PC-9 (cell line): ENCODE data around the gene SLC6A3. TPM values are rescaled to one million over a fixed set of nuclear protein-coding genes. Genes with fewer than 3 reads are reported as not detected.

Source experiments
- BruUV-seq: library from RNA; stranded (reverse); fragments of 400-500 nt; replicated peaks from 2 replicates; lab custom pipeline; 2021; lab: Mats Ljungman, UMichigan
- CTCF ChIA-PET: fragments of 300-600 bp; sonication (Branson Sonifier 250); formaldehyde crosslinking; loops from one replicate; lab custom pipeline; 2022; ENCODE audit warnings: antibody characterized with exemption; lab: Charles Lee
- POLR2A ChIA-PET: fragments of 300-600 bp; sonication (Branson Sonifier 250); formaldehyde crosslinking; loops from one replicate; lab custom pipeline; 2022; ENCODE audit warnings: antibody characterized with exemption; ENCODE audit not compliant: unreplicated experiment; lab: Charles Lee
- DNase-seq, 2 experiments: peaks; one replicate each; pipeline versions ENCODE4 v3.0.0 to v3.0.0-alpha.2; 2015 to 2022; ENCODE audit warnings: mixed read lengths in 1 of 2
- H2AFZ ChIP-seq: fragments of 200-600 bp; sonication (generic); 2 replicates; pipeline ENCODE4 v1.8.1; 2017; ENCODE audit warnings: antibody characterized with exemption
- H3F3A ChIP-seq: fragments of 200-600 bp; sonication (generic); 2 replicates; pipeline ENCODE4 v1.8.1; 2017; ENCODE audit warnings: antibody characterized with exemption, mild to moderate bottlenecking, low read depth; ENCODE audit not compliant: insufficient read depth
- H3K27ac ChIP-seq: fragments of 200-600 bp; sonication (generic); 2 replicates; pipeline ENCODE4 v1.6.1; 2016; ENCODE audit warnings: mixed run types
- H3K27me3 ChIP-seq: fragments of 200-600 bp; sonication (generic); 2 replicates; pipeline ENCODE4 v1.6.1; 2016; ENCODE audit warnings: low read depth, mixed run types; ENCODE audit not compliant: insufficient read depth
- H3K36me3 ChIP-seq: fragments of 200-600 bp; sonication (generic); 2 replicates; pipeline ENCODE4 v1.6.1; 2016; ENCODE audit warnings: low read depth, mixed run types
- H3K4me1 ChIP-seq: fragments of 200-600 bp; sonication (generic); replicated peaks from 2 replicates; pipeline ENCODE4 v1.6.1; 2016; ENCODE audit warnings: mixed run types; ENCODE audit not compliant: insufficient read depth
- H3K4me2 ChIP-seq: fragments of 200-600 bp; sonication (generic); 2 replicates; pipeline ENCODE4 v1.6.1; 2017; ENCODE audit warnings: mixed run types
- H3K4me3 ChIP-seq: fragments of 200-600 bp; sonication (generic); 2 replicates; pipeline ENCODE4 v1.6.1; 2016; ENCODE audit warnings: mixed run types
- H3K79me2 ChIP-seq: fragments of 200-600 bp; sonication (generic); 2 replicates; pipeline ENCODE4 v1.6.1; 2017; ENCODE audit warnings: low read depth, mixed run types
- H3K9me2 ChIP-seq: fragments of 200-600 bp; sonication (generic); 2 replicates; pipeline ENCODE4 v1.8.1; 2017; ENCODE audit warnings: mild to moderate bottlenecking; ENCODE audit not compliant: insufficient read depth
- H3K9me3 ChIP-seq: fragments of 200-600 bp; sonication (generic); 2 replicates; pipeline ENCODE4 v1.8.1; 2016; ENCODE audit warnings: low read depth; ENCODE audit not compliant: insufficient read depth
- H4K20me1 ChIP-seq: fragments of 200-600 bp; sonication (generic); 2 replicates; pipeline ENCODE4 v1.8.1; 2017; ENCODE audit not compliant: insufficient read depth
- CTCF ChIP-seq: fragments of 200-600 bp; sonication (generic); conservative IDR thresholded peaks from 2 replicates; pipeline ENCODE4 v1.6.1; 2017; ENCODE audit warnings: mixed run types, antibody characterized with exemption, mild to moderate bottlenecking, moderate library complexity
- EZH2 ChIP-seq: fragments of 200-600 bp; sonication (generic); IDR thresholded peaks from 2 replicates; pipeline ENCODE4 v1.8.0; 2017; ENCODE audit warnings: antibody characterized with exemption, low read depth
- intact Hi-C: fragments of 100-400 bp; cut with micrococcal nuclease; formaldehyde crosslinking; loops from one replicate; pipeline ENCODE4 v1.10.0; 2022; ENCODE audit not compliant: unreplicated experiment
- total RNA-seq: library from RNA; stranded (reverse); gene quantifications from 2 replicates; pipeline ENCODE4 v1.2.3, GENCODE V29; 2021

The SLC6A3 gene
- total RNA-seq, 1 experiment from 2014 or later, result not detected

- peaks cover 8% of the 10 kb centered on the region for H3K36me3 ChIP-seq
- no peaks in the 10 kb centered on the region for H3K4me1 ChIP-seq
- no peaks in the 10 kb centered on the region for H3K9me3 ChIP-seq
- peaks cover 29% of the 10 kb centered on the region for H4K20me1 ChIP-seq
- no peaks in the 10 kb centered on the region for H3K9me2 ChIP-seq
- POLR2A ChIA-PET, result interaction anchor here (0.7 kb wide), 1 partner anchor 41 kb away, joined by 4 read pairs; no protein-coding TSS in a partner anchor
- no peak overlapping the region for H3K4me2 ChIP-seq
- no TSS peak for BruUV-seq
- H3K27ac ChIP-seq, result no peak overlapping the region
- H3K79me2 ChIP-seq, result no peaks in the 10 kb centered on the region
- no peaks in the 10 kb centered on the region; the same call in 1 of the 2 replicates for H3F3A ChIP-seq
- CTCF ChIA-PET, result interaction anchor here (0.5 to 1.0 kb wide), 2 partner anchors 11 to 120 kb away, joined by 3 read pairs; no protein-coding TSS in a partner anchor
- intact Hi-C loops, result no loop called here
- H2AFZ ChIP-seq, result no peak overlapping the region
- no peak overlapping the region for H3K4me3 ChIP-seq
- no peaks in the 10 kb centered on the region for H3K27me3 ChIP-seq
- TF ChIP-seq EZH2 (no peak), CTCF (no peak)
- DNase-seq, result no peak
Observed at GRCh38 chr5:1480806-1481205, 35.6 kb upstream of the SLC6A3 start.

GRCh38 chr5:1480217-1480616 is 35.0 kb upstream of the SLC6A3 start:
- no peaks in the 10 kb centered on the region for H3K9me2 ChIP-seq
- peaks cover 25% of the 10 kb centered on the region for H4K20me1 ChIP-seq
- H3K27me3 ChIP-seq, result no peaks in the 10 kb centered on the region
- no peak overlapping the region for H3K4me3 ChIP-seq
- no peaks in the 10 kb centered on the region; the same call in 1 of the 2 replicates for H3F3A ChIP-seq
- H3K79me2 ChIP-seq, result no peaks in the 10 kb centered on the region
- H3K27ac ChIP-seq, result no peak overlapping the region
- BruUV-seq, result no TSS peak
- intact Hi-C loops, result no loop called here
- DNase-seq, result no peak
- no peak overlapping the region for H3K4me2 ChIP-seq
- peaks cover 8% of the 10 kb centered on the region for H3K36me3 ChIP-seq
- H3K4me1 ChIP-seq, result no peaks in the 10 kb centered on the region
- H3K9me3 ChIP-seq, result no peaks in the 10 kb centered on the region
- no peak for TF ChIP-seq CTCF
- no peak for TF ChIP-seq EZH2
- CTCF ChIA-PET, result interaction anchor here (0.5 to 1.0 kb wide), 4 partner anchors 12 to 164 kb away, joined by 3 to 5 read pairs (median 3); no protein-coding TSS in a partner anchor
- POLR2A ChIA-PET, result interaction anchor here (0.7 kb wide), 2 partner anchors 26 to 42 kb away, joined by 4 to 38 read pairs; no protein-coding TSS in a partner anchor
- no peak overlapping the region for H2AFZ ChIP-seq

GRCh38 chr5:1479581-1480188 is 34.4 kb upstream of the SLC6A3 start:
- Histone ChIP-seq H3K27me3 (no peaks in the 10 kb centered on the region), H3K36me3 (peaks cover 8% of the 10 kb centered on the region), H3K79me2 (no peaks in the 10 kb centered on the region), H3K4me3 (no peak overlapping the region), H3K4me1 (no peaks in the 10 kb centered on the region), H3F3A (no peaks in the 10 kb centered on the region; the same call in 1 of the 2 replicates), H2AFZ (no peak overlapping the region), H3K9me3 (no peaks in the 10 kb centered on the region), H3K27ac (no peak overlapping the region), H3K4me2 (no peak overlapping the region), H4K20me1 (peaks cover 20% of the 10 kb centered on the region), H3K9me2 (no peaks in the 10 kb centered on the region)
- TF ChIP-seq EZH2, result no peak
- TF ChIP-seq CTCF, result peak; percentile 85
- BruUV-seq, result no TSS peak
- CTCF ChIA-PET, result interaction anchor here (0.6 to 1.0 kb wide), 2 partner anchors 72 to 121 kb away, joined by 3 to 5 read pairs; no protein-coding TSS in a partner anchor
- POLR2A ChIA-PET, result interaction anchor here (0.6 to 0.7 kb wide), 3 partner anchors 25 to 79 kb away, joined by 3 to 38 read pairs (median 3); no protein-coding TSS in a partner anchor
- DNase-seq, result peak in 1 of 2 experiments; percentile 45
- intact Hi-C loops, result loop anchor here (2.0 kb wide), 2 partner anchors 121 to 161 kb away; no protein-coding TSS in a partner anchor
